ENCODE measurements around the gene FBXO42. TPM values are rescaled to one million over a fixed set of nuclear protein-coding genes. Genes with fewer than 3 reads are reported as not detected.

The FBXO42 gene
- total and polyA plus RNA-seq, 4 donors, result 5.9 to 9.4 (median 6.5) TPM

DNA sequence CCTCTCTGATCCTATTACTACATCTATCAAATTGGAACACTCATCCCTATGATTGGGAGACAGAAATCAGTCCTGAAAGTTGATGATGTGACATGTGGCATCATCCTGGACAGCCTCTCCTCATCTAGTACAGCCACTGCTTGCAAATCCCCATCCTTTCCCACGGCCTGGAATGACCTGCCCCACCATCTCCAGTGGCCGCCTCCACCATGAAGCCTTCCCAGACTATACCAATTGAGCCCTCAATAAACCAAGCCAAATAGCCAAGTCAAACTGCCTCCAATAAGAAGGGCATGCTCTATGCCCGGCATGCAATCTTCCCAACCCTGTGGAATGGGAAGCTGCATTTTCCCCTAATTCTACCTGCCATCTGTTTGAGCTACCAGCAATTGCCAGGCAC, 139.3 kb downstream of the FBXO42 start:
- no peak overlapping the region for H3K4me3 ChIP-seq (ENCODE audit: low read depth in 1 of 3, low read length in 3 of 3)
- TF ChIP-seq ZBTB33 (IDR thresholded peaks at IDR 0.05) (no peak), EGR1 (IDR thresholded peaks at IDR 0.05; ENCODE audit: low read depth in 2 of 2) (no peak), YY1 (IDR thresholded peaks at IDR 0.05) (no peak), GABPA (IDR thresholded peaks at IDR 0.05 in 1 of 2, conservative IDR thresholded peaks at IDR 0.05 in 1 of 2) (no peak), JUND (IDR thresholded peaks at IDR 0.05) (no peak), TAF1 (conservative IDR thresholded peaks at IDR 0.05) (no peak)
- DNase-seq (ENCODE audit: low spot score), result no peak
- H3K4me1 ChIP-seq (ENCODE audit: control insufficient read depth in 4 of 4, insufficient read depth in 4 of 4, low read length in 3 of 4), result peaks cover 2 to 15% (median 8%) of the 10 kb centered on the region in 4 donors
- H3K36me3 ChIP-seq (ENCODE audit: control insufficient read depth in 4 of 4, insufficient read depth in 3 of 4, low read depth in 1 of 4, low read length in 3 of 4), result no peaks in the 10 kb centered on the region
- no peaks in the 10 kb centered on the region for H3K27me3 ChIP-seq (ENCODE audit: control insufficient read depth in 4 of 4, insufficient read depth in 4 of 4, low read length in 3 of 4)
- 52% methylated on average over 3 of the region's 3 CpGs for WGBS
- H3K9ac ChIP-seq (ENCODE audit: low read depth in 1 of 2, low read length in 2 of 2), result no peak overlapping the region
- H3K9me3 ChIP-seq (ENCODE audit: control insufficient read depth in 4 of 4, low read length in 3 of 4), result no peaks in the 10 kb centered on the region
- H3K27ac ChIP-seq (ENCODE audit: low read depth in 1 of 2, low read length in 2 of 2), result no peak overlapping the region

- Histone ChIP-seq H3K4me3 (ENCODE audit: low read depth in 1 of 3, low read length in 3 of 3) (no peak within 1 kb of the TSS), H3K9ac (ENCODE audit: low read depth in 1 of 2, low read length in 2 of 2) (no peak within 1 kb of the TSS), H3K27ac (ENCODE audit: low read depth in 1 of 2, low read length in 2 of 2) (no peak within 1 kb of the TSS), H3K9me3 (ENCODE audit: control insufficient read depth in 4 of 4, low read length in 3 of 4) (no peaks in the 10 kb centered on the region), H3K4me1 (ENCODE audit: control insufficient read depth in 4 of 4, insufficient read depth in 4 of 4, low read length in 3 of 4) (peaks cover 0 to 12% (median 5%) of the 10 kb centered on the region in 4 donors), H3K36me3 (ENCODE audit: control insufficient read depth in 4 of 4, insufficient read depth in 3 of 4, low read depth in 1 of 4, low read length in 3 of 4) (no peaks in the 10 kb centered on the region), H3K27me3 (ENCODE audit: control insufficient read depth in 4 of 4, insufficient read depth in 4 of 4, low read length in 3 of 4) (no peaks in the 10 kb centered on the region)
- TF ChIP-seq HNF4A (conservative IDR thresholded peaks at IDR 0.05) (no peak), ZBTB33 (IDR thresholded peaks at IDR 0.05) (no peak), TAF1 (conservative IDR thresholded peaks at IDR 0.05) (no peak), FOXA1 (IDR thresholded peaks at IDR 0.05) (no peak), RXRA (IDR thresholded peaks at IDR 0.05) (no peak), NR2F2 (IDR thresholded peaks at IDR 0.05) (no peak), ATF3 (IDR thresholded peaks at IDR 0.05) (no peak), SP1 (IDR thresholded peaks at IDR 0.05) (no peak), RAD21 (IDR thresholded peaks at IDR 0.05) (no peak)
- TF ChIP-seq, protein P1, sequence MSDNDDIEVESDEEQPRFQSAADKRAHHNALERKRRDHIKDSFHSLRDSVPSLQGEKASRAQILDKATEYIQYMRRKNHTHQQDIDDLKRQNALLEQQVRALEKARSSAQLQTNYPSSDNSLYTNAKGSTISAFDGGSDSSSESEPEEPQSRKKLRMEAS (IDR thresholded peaks at IDR 0.05), result no peak
- 48% methylated on average over 14 of the region's 14 CpGs for WGBS
- no peak for DNase-seq (ENCODE audit: low spot score)
Observed at GRCh38 chr1:16212251-16212961, 139.9 kb downstream of the FBXO42 start, which contains the start of gene ARHGEF19. ARHGEF19 (minus strand) TSS chr1:16212652; CDS start chr1:16209054, 3,598 bp downstream.
